Keratinocyte (primary cell): ENCODE data around the gene MEGF8. TPM values are rescaled to one million over a fixed set of nuclear protein-coding genes. Genes with fewer than 3 reads are reported as not detected.

Experiments
- DNase-seq: peaks from one replicate; pipeline ENCODE4 v3.0.0-alpha.2; 2011; ENCODE audit warnings: low read depth, missing footprints, low spot score
- FAIRE-seq: peaks from 2 replicates; lab custom pipeline; 2011; peaks lifted over from hg19 to GRCh38; lab: Jason Lieb, UNC
- H2AFZ ChIP-seq: 2 replicates; pipeline ENCODE4 v1.6.0; 2012; ENCODE audit warnings: low read length, control low read depth, inconsistent platforms; ENCODE audit not compliant: control insufficient read depth
- H3K27ac ChIP-seq: 2 replicates; pipeline ENCODE4 v1.5.1; 2011; ENCODE audit warnings: low read length; ENCODE audit not compliant: control insufficient read depth, insufficient read depth
- H3K27me3 ChIP-seq: 3 replicates; pipeline ENCODE4 v1.6.0; 2011; ENCODE audit warnings: low read length; ENCODE audit not compliant: control insufficient read depth, insufficient read depth; ENCODE audit errors: extremely low read depth
- H3K36me3 ChIP-seq, 2 experiments: 2 replicates in 1 of 2; 3 replicates in 1 of 2; pipeline ENCODE4 v1.5.1; 2011; ENCODE audit warnings: low read length in 2 of 2, mild to moderate bottlenecking in 1 of 2; ENCODE audit not compliant: control insufficient read depth in 2 of 2, insufficient read depth in 2 of 2; ENCODE audit errors: extremely low read depth in 1 of 2
- H3K4me1 ChIP-seq: 3 replicates; pipeline ENCODE4 v1.5.1; 2011; ENCODE audit warnings: low read length; ENCODE audit not compliant: control insufficient read depth, insufficient read depth; ENCODE audit errors: extremely low read depth
- H3K4me2 ChIP-seq: 3 replicates; pipeline ENCODE4 v1.6.0; 2011; ENCODE audit warnings: low read depth, low read length; ENCODE audit not compliant: control insufficient read depth, insufficient read depth; ENCODE audit errors: extremely low read depth
- H3K4me3 ChIP-seq, 3 experiments: fragments of 200-600 bp in 1 of 3; sonication (generic) in 1 of 3; 2 replicates in 2 of 3; 3 replicates in 1 of 3; pipeline ENCODE4 v1.5.1; 2011 to 2016; ENCODE audit warnings: low read length in 3 of 3, mild to moderate bottlenecking in 3 of 3, control low read depth in 2 of 3, inconsistent platforms in 1 of 3, low read depth in 1 of 3, mixed read lengths in 1 of 3, mixed run types in 1 of 3, moderate library complexity in 1 of 3; ENCODE audit not compliant: control insufficient read depth in 2 of 3, insufficient read depth in 2 of 3; ENCODE audit errors: extremely low read depth in 1 of 3
- H3K79me2 ChIP-seq: 2 replicates; pipeline ENCODE4 v1.6.0; 2012; ENCODE audit warnings: low read length; ENCODE audit not compliant: control insufficient read depth, insufficient read depth
- H3K9ac ChIP-seq: 3 replicates; pipeline ENCODE4 v1.6.0; 2011; ENCODE audit warnings: low read length; ENCODE audit not compliant: control insufficient read depth, insufficient read depth; ENCODE audit errors: extremely low read depth
- H3K9me1 ChIP-seq: 3 replicates; pipeline ENCODE4 v1.6.0; 2011; ENCODE audit warnings: low read length; ENCODE audit not compliant: control insufficient read depth, insufficient read depth; ENCODE audit errors: extremely low read depth
- H3K9me3 ChIP-seq: 2 replicates; pipeline ENCODE4 v1.5.1; 2012; ENCODE audit warnings: low read depth, low read length; ENCODE audit not compliant: control insufficient read depth
- H4K20me1 ChIP-seq: 3 replicates; pipeline ENCODE4 v1.6.0; 2011; ENCODE audit warnings: low read length; ENCODE audit not compliant: control insufficient read depth, insufficient read depth; ENCODE audit errors: extremely low read depth
- CTCF ChIP-seq, 3 experiments: IDR thresholded peaks in 1 of 3; conservative IDR thresholded peaks in 1 of 3; optimal IDR thresholded peaks in 1 of 3; 2 replicates in 2 of 3; 3 replicates in 1 of 3; pipeline versions ENCODE3 to v1.5.1; 2011; ENCODE audit warnings: low read length in 3 of 3, mild to moderate bottlenecking in 3 of 3, moderate library complexity in 2 of 3, control low read depth in 1 of 3, inconsistent platforms in 1 of 3; ENCODE audit not compliant: insufficient read depth in 2 of 3; ENCODE audit errors: extremely low read depth in 1 of 3
- EZH2 ChIP-seq: IDR thresholded peaks from one replicate; pipeline ENCODE4 v1.6.1; 2012; ENCODE audit warnings: inconsistent platforms, mild to moderate bottlenecking, low read length, moderate library complexity
- dilution Hi-C: fragments of 300-500 bp; cut with MboI; formaldehyde crosslinking; loops from one replicate; pipeline ENCODE4 v1.7.0; 2020; ENCODE audit warnings: low sequenced_read_pairs; ENCODE audit not compliant: extremely low pct_ligation_motif_present
- polyA plus RNA-seq, 5 experiments: library from polyadenylated mRNA; depleted of rRNA in 3 of 5; stranded (reverse) in 3 of 5; stranded (forward) in 1 of 5; unstranded in 1 of 5; fragments of >200 nt; gene quantifications; 1 replicate in 1 of 5; 2 replicates in 3 of 5; 3 replicates in 1 of 5; pipeline versions ENCODE4 v1.2.1 to v1.2.3, GENCODE V29; 2011 to 2012; ENCODE audit warnings: missing spikeins in 2 of 5, low read depth in 1 of 5, low replicate concordance in 1 of 5

The MEGF8 gene
- polyA plus RNA-seq, 1 donor (not counting 4 experiments of a cell fraction or from before 2014, with no cell fraction given): 4.1 TPM

GRCh38 chr19:42378225-42379215 lies 53.1 kb downstream of the MEGF8 start:
- no peaks in the 10 kb centered on the region for H3K9me3 ChIP-seq
- H3K79me2 ChIP-seq: no peaks in the 10 kb centered on the region
- no peak overlapping the region for H2AFZ ChIP-seq
- H3K4me3 ChIP-seq: no peak overlapping the region
- no peak overlapping the region for H3K27ac ChIP-seq
- H3K9ac ChIP-seq: no peak overlapping the region
- H3K4me2 ChIP-seq: no peak overlapping the region
- H3K4me1 ChIP-seq: peaks cover 6% of the 10 kb centered on the region
- no peaks in the 10 kb centered on the region for H4K20me1 ChIP-seq
- no peaks in the 10 kb centered on the region for H3K36me3 ChIP-seq
- FAIRE-seq: no peak
- no peak for DNase-seq
- TF ChIP-seq CTCF (optimal IDR thresholded peaks at IDR 0.05 in 1 of 3, IDR thresholded peaks at IDR 0.05 in 1 of 3, conservative IDR thresholded peaks at IDR 0.05 in 1 of 3; ENCODE audit: extremely low read depth in 1 of 3, insufficient read depth in 2 of 3, low read length in 3 of 3) (no peak), EZH2 (no peak)
- peaks cover 5% of the 10 kb centered on the region for H3K27me3 ChIP-seq
- no peaks in the 10 kb centered on the region for H3K9me1 ChIP-seq
- dilution Hi-C loops: no loop called here

- H3K9me3 ChIP-seq: no peaks in the 10 kb centered on the region
- no peaks in the 10 kb centered on the region for H4K20me1 ChIP-seq
- no peak overlapping the region for H3K4me2 ChIP-seq
- no peaks in the 10 kb centered on the region for H3K9me1 ChIP-seq
- no peaks in the 10 kb centered on the region for H3K36me3 ChIP-seq
- H3K27me3 ChIP-seq: peaks cover 5% of the 10 kb centered on the region
- no peak for TF ChIP-seq CTCF (optimal IDR thresholded peaks at IDR 0.05 in 1 of 3, IDR thresholded peaks at IDR 0.05 in 1 of 3, conservative IDR thresholded peaks at IDR 0.05 in 1 of 3; ENCODE audit: extremely low read depth in 1 of 3, insufficient read depth in 2 of 3, low read length in 3 of 3)
- no peak for TF ChIP-seq EZH2
- FAIRE-seq: no peak
- H3K4me1 ChIP-seq: peaks cover 6% of the 10 kb centered on the region
- no peak for DNase-seq
- H3K27ac ChIP-seq: no peak overlapping the region
- H3K4me3 ChIP-seq: no peak overlapping the region
- no peak overlapping the region for H3K9ac ChIP-seq
- no peaks in the 10 kb centered on the region for H3K79me2 ChIP-seq
- no peak overlapping the region for H2AFZ ChIP-seq
- dilution Hi-C loops: no loop called here
Observed at GRCh38 chr19:42380155-42380554, 54.7 kb downstream of the MEGF8 start.
